Renal cortex interstitium (tissue), 11 donors: ENCODE data around the gene PDPK1. TPM values are rescaled to one million over a fixed set of nuclear protein-coding genes. Genes with fewer than 3 reads are reported as not detected.
"Not testable (repeated sequence)": the region's sequence is repeated elsewhere in the genome, so short reads cannot be mapped to it uniquely, and the experiment has no call there.

Source experiments
- DNase-seq, 11 donors: peaks; one replicate each; pipeline ENCODE4 v3.0.0-alpha.2; 2013; ENCODE audit warnings: low read depth in 9 of 11, low spot score in 4 of 11; ENCODE audit errors: extremely low read depth in 1 of 11
- polyA plus RNA-seq, 3 donors: library from polyadenylated mRNA; unstranded; fragments of 120-200 nt; gene quantifications; one replicate each; pipeline ENCODE4 v1.2.1, GENCODE V29; 2013; ENCODE audit not compliant: insufficient read length in 3 of 3

PDPK1 gene
- polyA plus RNA-seq, 3 donors, result 48.9 to 60.3 (median 53.9) TPM

DNA sequence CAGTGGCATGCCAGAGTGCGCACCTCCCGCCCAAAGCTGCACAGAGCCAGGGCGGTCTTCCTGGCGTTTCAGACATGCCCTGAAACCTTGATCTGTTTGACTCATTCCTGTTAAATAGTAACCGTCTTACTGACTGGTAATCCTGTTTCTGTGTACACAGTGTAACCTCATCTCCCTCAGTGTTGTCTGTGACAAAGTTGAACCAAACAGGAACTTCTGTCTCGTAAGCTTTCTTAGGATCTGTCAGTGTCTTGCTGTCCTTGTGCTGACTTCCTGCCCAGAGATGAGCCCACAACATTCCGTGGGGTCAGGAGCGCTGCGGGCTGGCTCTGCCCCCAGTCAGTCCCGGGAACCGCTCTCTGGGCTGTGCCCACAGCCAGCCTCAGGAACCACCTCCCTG is 30.8 kb downstream of the PDPK1 start:
- not testable (repeated sequence) for DNase-seq

GRCh38 chr16:2572704-2573103 is 34.9 kb downstream of the PDPK1 start:
- not testable (repeated sequence) for DNase-seq

DNA sequence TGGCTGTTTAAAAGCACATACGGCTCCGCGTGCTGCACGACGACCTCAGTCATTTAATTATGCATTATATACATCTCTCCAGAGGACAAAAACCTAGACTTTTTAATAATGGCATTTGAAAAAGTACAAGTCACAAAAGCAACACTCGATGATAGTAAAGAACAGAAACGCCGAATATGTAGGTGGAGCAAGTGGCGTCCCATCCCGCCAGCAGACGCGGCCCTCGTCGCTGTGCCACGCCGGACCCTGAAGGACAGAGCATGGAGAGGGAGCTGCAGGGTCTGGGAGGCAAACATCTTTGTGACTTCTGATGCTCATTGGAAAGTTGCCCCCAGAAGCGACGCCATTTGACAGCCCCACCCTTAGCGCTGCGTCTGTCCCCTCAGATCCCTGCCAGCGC is 38.0 kb downstream of the PDPK1 start:
- not testable (repeated sequence) for DNase-seq

GRCh38 chr16:2577044-2577443 is 39.2 kb downstream of the PDPK1 start:
- not testable (repeated sequence) for DNase-seq

DNA sequence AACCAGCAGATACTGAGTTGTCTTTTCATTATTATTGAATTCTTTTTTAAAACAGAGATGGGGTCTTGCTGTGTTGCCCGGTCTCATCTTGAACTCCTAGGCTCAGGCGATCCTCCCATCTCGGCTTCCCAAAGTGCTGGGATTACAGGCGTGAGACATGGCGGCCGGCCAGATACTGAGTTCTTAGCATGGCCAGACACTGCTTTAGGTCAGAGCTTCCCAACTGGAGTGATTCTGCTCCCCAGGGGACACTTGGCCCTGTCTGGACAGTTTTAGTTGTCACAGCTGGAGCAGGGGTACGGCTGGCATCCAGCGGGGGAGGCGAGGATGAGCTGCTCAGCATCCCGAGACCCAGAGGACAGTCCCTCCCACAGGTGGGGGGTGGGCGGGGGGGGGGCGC is 41.1 kb downstream of the PDPK1 start:
- not testable (repeated sequence) for DNase-seq

GRCh38 chr16:2580143-2580542 is 42.3 kb downstream of the PDPK1 start:
- DNase-seq, result peak in 4 of 11 donors; percentile 23 to 55 (median 34)

GRCh38 chr16:2580818-2581217 is 43.0 kb downstream of the PDPK1 start:
- DNase-seq, result not testable (repeated sequence)

GRCh38 chr16:2584729-2585650 is 47.2 kb downstream of the PDPK1 start:
- no peak for DNase-seq

DNA sequence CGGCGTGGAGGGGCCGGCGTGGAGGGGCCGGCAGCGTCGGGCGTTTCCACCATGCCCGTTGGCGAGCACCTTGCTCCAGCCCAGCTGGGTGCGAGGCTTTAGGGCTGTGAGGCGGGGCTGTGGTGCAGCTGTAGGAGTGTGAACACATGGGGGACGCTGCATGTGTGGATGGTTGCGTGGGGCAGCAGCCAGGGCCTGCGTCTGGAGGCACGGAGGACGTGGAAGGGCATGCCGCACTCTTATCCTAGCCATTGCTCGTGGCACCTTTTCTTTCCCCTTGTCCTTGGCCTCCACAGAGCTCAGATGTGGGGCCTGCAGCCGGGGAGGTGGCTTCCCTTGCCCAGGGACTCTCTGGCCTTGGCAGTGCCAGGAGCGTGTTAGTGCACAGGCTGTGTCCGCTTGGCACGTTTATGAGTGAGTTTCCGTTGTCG is 47.8 kb downstream of the PDPK1 start:
- DNase-seq, result no peak

- no peak for DNase-seq
Observed at GRCh38 chr16:2586241-2586640, 48.4 kb downstream of the PDPK1 start.

GRCh38 chr16:2586901-2587480 is 49.2 kb downstream of the PDPK1 start:
- DNase-seq, result no peak

GRCh38 chr16:2587891-2588565 is 50.2 kb downstream of the PDPK1 start:
- no peak for DNase-seq

DNA sequence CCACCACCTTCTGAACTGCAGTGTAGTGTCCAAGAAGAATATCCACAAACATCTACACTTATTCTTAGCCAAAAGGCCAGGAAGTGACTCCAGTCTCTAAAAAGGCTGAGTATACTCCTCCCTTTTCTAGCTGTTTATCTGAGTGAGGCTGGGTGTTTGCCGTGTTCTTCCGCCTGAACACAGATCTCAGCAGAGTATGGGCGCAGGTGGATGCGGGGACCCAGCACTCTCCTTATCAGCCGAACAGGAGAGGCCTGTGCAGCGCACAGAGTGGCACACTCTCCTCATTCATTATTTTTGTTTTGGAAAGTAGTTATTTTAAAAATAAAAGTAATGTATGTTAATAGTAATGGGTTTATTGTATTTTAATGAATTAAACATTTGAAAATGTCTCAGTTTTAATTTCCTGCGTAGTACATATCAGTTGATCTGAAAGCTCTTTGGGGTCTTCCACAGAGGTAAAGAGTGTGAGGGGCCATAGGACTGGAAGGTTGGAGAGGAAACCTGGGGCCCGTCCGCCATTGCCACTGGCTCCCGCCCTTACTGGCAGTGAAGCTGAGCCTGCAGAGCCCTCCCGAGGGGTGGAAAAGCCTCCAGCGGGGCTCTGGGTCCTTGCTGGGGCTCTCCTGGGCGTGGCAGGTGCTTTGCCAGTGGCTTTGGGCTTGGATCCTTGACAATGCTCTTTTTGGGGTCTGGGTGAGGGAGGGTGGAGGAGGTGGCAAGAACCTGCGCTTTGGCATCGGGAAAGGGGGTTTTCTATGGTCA is 53.8 kb downstream of the PDPK1 start:
- no peak for DNase-seq

- no peak for DNase-seq
Observed at GRCh38 chr16:2592786-2593185, 55.0 kb downstream of the PDPK1 start.

DNA sequence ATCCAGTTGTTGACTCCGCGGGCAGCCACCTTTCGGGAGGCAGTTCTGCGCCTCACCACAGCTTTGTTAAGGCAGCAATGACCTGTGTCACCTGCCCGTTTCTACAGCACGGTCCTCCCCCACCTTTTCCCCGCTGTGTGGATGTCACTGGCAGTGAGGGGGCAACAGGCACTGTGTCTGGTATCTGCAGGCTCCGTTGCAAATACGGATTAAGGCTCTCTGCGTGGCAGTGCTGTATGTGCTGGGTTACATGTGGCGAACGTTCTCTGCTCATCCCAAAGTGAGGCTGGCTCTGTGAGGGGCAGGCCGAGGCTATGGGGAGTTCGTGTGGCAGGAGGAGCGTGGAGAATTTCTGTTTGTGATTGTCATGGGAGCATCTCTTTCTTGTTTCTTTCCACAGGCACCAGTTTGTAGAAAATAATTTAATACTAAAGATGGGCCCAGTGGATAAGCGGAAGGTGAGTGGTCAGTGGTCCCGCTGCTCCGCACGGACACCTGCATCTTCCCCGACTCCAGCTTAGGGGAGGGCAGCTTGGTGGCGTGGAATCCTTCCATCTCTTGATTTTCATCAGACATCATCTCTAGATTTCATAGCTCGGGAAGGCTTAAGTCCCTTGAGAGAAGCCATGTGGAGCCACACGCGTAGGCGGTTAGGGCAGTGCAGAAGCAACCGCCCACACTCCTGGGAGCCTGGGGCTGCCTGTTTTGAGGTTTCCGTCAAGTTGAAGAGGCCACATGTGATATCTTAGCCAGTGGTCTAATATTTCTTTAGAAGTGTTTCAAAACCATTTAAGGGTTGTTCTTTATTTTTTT is 57.8 kb downstream of the PDPK1 start:
- no peak for DNase-seq

DNA sequence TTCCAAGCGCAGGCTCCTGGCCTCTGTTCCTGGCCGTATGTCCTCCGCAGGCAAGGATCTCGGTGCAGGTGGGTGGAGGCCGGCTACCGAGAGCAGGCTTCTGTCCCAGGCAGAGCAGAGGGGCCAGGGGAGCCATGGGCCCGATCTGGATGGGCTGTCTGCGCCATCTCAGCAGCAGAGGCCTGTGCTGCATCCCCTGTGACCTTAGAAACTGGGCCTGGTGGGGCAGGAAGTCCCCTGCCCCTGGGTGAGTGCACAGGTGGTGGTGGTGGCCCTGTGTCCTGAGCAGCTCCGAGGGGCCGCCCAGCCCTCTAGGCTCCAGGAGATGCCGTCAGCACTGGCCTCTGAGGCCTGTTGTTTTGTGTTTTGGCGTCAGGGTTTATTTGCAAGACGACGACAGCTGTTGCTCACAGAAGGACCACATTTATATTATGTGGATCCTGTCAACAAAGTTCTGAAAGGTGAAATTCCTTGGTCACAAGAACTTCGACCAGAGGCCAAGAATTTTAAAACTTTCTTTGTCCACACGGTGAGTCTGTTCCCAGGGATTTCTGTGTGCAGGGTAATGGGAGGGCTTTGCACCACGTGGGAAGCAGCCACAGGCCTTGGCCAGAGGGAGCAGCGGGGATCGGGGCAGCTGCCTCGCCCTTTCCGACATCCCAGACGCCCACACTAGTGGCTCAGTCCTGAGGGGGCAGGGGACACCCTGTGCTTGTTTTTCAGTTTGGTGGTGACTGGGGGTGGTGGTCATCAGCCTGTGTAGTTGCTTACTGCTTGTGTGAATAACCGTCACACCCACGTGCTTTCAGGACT is 59.1 kb downstream of the PDPK1 start:
- DNase-seq, result no peak

DNA sequence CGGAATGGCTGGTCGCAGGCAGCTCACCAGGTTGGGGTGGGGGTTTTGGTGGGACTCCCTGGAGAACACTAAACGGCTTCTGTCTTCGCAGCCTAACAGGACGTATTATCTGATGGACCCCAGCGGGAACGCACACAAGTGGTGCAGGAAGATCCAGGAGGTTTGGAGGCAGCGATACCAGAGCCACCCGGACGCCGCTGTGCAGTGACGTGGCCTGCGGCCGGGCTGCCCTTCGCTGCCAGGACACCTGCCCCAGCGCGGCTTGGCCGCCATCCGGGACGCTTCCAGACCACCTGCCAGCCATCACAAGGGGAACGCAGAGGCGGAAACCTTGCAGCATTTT is 59.7 kb downstream of the PDPK1 start:
- DNase-seq, result no peak
